Measurements from ENCODE around the gene TIPRL. TPM values are rescaled to one million over a fixed set of nuclear protein-coding genes. Genes with fewer than 3 reads are reported as not detected.
"Not testable (repeated sequence)": the region's sequence is repeated elsewhere in the genome, so short reads cannot be mapped to it uniquely, and the experiment has no call there.

TIPRL gene
- total RNA-seq, 2 experiments from 2014 or later, result 50.9 to 51.2 TPM

DNA sequence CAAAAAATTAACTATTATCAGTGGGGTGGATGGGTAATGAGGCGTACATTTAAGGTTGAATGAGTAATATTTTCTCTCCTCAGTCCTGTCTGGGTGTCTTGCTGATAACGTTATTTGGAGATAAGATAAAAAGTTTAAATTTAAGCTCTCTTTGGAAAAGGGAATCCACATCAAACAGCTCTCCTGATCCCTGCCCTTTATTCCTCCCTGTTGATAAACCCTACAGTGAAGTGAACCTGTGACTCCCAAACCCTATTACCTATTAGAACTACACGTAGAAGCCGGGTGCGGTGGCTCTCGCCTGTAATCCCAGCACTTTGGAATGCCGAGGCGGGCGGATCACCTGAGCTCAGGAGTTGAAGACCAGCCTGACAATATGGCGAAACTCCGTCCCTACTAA is 32.1 kb upstream of the TIPRL start:
- Mint-ChIP-seq H3K27me3 (no peaks in the 10 kb centered on the region), H3K27ac (no peak overlapping the region), H3K9me3 (no peaks in the 10 kb centered on the region)

DNA sequence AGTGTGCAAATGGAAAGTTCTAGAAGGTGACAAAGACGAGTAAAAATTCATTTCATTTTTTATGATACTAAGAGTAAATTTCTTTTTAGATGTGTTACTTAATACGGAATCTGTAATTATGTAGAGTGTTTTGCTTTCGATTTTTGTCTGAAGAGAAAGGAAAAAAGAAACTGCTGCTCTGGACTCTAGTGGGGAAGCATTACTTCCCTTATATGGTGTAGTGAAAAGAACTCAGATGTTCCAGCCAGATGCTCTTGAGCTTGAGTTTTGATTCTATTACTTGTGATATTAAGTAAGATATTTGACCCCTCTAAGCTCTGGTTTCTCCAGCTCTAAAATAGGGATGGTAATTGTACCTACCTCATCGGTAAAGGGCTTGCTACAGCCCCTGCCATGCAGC is 29.8 kb upstream of the TIPRL start:
- H3K4me3 Mint-ChIP-seq, result no peak overlapping the region
- H3K4me1 Mint-ChIP-seq, result peaks cover 16% of the 10 kb centered on the region

More for the DNA sequence above, 32.1 kb upstream of the TIPRL start:
- Mint-ChIP-seq H3K4me1 (peaks cover 16% of the 10 kb centered on the region), H3K36me3 (no peaks in the 10 kb centered on the region), H3K4me3 (no peak overlapping the region)
- DNase-seq, result no peak

DNA sequence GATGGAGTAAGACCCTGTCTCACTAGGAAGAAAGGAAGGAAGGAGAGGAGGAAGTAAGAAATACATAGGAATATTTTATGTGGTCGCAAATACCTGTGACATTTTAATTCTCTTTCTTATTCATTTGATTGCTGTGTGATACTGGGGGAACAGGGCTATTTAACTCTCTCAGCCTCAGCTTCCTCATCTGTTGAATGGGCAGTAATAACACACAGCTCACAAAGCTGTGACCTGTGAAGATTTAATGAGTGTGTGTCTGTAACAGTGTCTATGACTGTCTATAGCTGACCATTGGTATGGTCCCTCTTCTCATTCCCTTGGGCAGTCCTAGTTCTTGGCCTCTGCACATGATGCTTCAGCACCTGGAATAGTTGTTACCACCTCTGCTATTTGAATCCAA is 28.5 kb upstream of the TIPRL start:
- H3K36me3 Mint-ChIP-seq, result no peaks in the 10 kb centered on the region
- H3K4me1 Mint-ChIP-seq, result peaks cover 16% of the 10 kb centered on the region
- no peak overlapping the region for H3K27ac Mint-ChIP-seq
- no peak overlapping the region for H3K4me3 Mint-ChIP-seq
- DNase-seq, result no peak
- peaks cover 5% of the 10 kb centered on the region for H3K9me3 Mint-ChIP-seq
- H3K27me3 Mint-ChIP-seq, result no peaks in the 10 kb centered on the region

More for the DNA sequence above, 29.8 kb upstream of the TIPRL start:
- Mint-ChIP-seq H3K36me3 (no peaks in the 10 kb centered on the region), H3K9me3 (no peaks in the 10 kb centered on the region), H3K27me3 (no peaks in the 10 kb centered on the region), H3K27ac (peak overlapping the region; percentile 34)
- no peak for DNase-seq

DNA sequence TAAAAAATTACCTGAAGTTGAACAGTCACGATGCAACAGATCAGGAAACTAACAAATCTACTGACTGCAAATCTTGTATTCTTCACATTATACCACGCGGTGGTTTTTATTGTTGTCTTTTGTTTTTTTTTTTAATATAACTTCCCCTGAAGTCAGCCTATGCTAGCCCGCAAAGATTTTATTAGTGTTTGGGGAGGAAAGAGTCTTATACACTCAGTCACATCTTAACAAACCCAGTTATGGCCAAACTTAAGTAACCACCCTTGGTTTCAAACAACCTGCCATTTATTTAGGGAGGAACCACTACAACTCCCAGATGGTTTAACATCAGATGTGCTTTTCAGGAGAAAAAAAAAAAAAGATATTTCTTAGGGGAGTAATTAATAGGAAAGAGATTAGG is 26.8 kb upstream of the TIPRL start:
- Mint-ChIP-seq H3K4me1 (peaks cover 10% of the 10 kb centered on the region), H3K27me3 (peaks cover 11% of the 10 kb centered on the region), H3K36me3 (no peaks in the 10 kb centered on the region), H3K4me3 (no peak overlapping the region), H3K27ac (no peak overlapping the region), H3K9me3 (peaks cover 5% of the 10 kb centered on the region)
- no peak for DNase-seq

DNA sequence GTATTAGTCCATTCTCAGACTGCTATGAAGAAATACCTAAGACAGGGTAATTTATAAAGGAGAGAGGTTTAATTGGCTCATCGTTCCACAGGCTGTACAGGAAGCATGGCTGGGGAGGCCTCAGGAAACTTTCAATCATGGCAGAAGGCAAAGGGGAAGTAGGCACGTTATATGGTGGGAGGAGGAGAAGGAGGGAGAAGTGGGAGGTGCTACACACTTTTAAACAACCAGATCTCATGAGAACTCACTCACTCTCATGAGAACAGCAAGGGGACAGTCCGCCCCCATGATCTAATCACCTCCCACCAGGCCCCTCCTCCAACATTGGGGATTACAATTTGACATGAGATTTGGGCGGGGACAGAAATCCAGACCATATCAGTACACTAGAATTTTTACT is 24.1 kb upstream of the TIPRL start:
- not testable (repeated sequence) for H3K4me1 Mint-ChIP-seq, DNase-seq, H3K27ac Mint-ChIP-seq, H3K4me3 Mint-ChIP-seq
- H3K9me3 Mint-ChIP-seq, result peaks cover 22% of the 10 kb centered on the region
- peaks cover 14% of the 10 kb centered on the region for H3K27me3 Mint-ChIP-seq
- peaks cover 11% of the 10 kb centered on the region for H3K36me3 Mint-ChIP-seq

DNA sequence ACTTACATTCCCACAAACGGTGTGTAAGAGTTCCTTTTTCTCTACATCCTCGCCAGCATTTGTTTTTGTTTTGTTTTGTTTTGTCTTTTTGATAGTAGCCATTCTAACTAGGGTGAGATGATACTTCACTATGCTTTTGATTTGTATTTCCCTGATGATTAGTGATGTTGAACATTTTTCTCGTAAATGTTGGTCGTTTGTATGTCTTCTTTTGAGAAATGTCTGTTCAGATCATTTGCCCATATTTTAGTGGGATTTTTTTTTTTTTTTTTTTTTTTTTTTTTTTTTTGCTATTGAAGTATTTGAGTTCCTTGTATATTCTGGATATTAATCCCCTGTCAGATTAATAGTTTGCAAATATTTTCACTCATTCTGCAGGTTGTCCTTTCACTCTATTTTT is 22.9 kb upstream of the TIPRL start:
- Mint-ChIP-seq H3K36me3 (peaks cover 19% of the 10 kb centered on the region), H3K27me3 (peaks cover 14% of the 10 kb centered on the region), H3K9me3 (peaks cover 31% of the 10 kb centered on the region), H3K4me1 (peaks cover 6% of the 10 kb centered on the region), H3K4me3 (no peak overlapping the region), H3K27ac (no peak overlapping the region)
- DNase-seq, result no peak

DNA sequence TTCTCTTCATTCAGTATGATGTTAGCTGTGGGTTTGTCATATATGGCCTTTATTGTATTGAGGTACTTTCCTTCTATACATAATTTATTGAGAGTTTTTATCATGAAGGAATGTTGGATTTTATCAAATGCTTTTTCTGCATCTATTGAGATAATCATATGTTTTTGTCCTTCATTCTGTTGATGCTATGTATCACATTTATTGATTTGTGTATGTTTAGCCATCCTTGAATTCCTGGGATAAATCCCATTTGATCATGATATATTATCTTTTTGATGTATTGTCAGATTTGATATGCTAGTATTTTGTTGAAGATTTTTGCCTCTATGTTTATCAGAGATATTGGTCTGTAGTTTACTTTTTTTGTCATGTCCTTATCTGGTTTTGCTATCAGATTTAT is 21.1 kb upstream of the TIPRL start:
- Mint-ChIP-seq H3K9me3 (peaks cover 32% of the 10 kb centered on the region), H3K27me3 (peaks cover 14% of the 10 kb centered on the region), H3K36me3 (peaks cover 19% of the 10 kb centered on the region), H3K4me3 (no peak overlapping the region), H3K4me1 (peaks cover 6% of the 10 kb centered on the region), H3K27ac (no peak overlapping the region)
- DNase-seq, result no peak

DNA sequence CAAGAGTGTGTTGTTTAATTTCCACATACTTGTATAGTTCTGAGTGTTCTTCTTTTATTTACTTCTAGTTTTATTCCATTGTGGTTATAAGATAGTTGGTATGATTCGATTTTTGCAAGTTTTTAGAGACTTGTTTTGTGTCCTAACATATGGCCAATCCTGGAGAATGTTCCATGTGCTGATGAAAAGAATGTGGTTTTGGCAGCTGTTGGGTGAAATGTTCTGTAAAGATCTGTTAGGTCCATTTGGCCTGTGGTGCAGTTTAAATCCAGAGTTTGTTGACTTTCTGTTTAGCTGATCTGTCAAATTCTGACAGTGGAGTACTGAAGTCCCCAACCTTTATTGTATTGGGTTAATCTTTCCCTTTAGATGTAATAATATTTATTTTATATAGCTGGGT is 19.5 kb upstream of the TIPRL start:
- Mint-ChIP-seq H3K36me3 (peaks cover 19% of the 10 kb centered on the region), H3K4me3 (no peak overlapping the region), H3K27me3 (peaks cover 17% of the 10 kb centered on the region), H3K27ac (peak overlapping the region; percentile 4), H3K9me3 (peaks cover 32% of the 10 kb centered on the region), H3K4me1 (peaks cover 6% of the 10 kb centered on the region)
- no peak for DNase-seq

DNA sequence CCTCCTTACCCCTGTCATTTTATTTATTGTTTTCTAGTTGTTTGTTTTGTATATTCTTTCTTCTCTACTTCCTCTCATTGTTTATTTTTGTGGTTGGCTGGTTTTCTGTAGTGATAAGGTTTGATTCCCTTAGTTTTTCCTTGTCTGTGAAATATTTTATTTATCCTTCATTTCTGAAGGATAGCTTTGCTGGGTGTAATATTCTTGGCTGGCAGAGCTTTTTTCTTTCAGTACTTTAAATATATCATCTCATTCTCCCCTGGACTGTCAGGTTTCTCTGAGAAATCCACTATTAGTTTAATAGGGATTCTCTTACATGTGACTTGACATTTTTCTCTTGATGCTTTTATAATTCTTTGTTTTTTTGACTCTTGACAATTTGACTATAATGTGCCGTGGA is 18.8 kb upstream of the TIPRL start:
- DNase-seq, result no peak
- H3K36me3 Mint-ChIP-seq, result peaks cover 19% of the 10 kb centered on the region
- peaks cover 3% of the 10 kb centered on the region for H3K4me1 Mint-ChIP-seq
- H3K27ac Mint-ChIP-seq, result no peak overlapping the region
- H3K4me3 Mint-ChIP-seq, result no peak overlapping the region
- H3K27me3 Mint-ChIP-seq, result peaks cover 24% of the 10 kb centered on the region
- peaks cover 30% of the 10 kb centered on the region for H3K9me3 Mint-ChIP-seq

DNA sequence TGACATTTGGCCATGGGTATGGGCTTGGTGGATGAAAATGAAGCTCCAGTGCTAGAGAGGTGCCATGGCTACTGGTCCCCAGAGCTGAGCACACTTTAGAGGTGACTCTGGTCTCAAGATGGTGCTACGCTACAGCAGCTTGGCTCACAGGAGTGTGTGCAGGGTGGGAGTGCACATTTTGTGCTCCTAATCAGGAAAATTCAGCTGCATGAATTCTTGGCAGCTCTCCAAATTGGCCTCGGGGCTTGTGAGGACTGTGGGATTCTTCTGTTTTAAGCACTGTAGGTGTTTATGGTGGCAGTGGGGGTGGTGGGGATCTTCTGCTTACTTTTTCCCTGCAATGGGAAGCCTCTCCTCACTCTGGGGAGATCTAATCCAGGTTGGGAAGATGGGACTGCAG is 17.3 kb upstream of the TIPRL start:
- peaks cover 3% of the 10 kb centered on the region for H3K4me1 Mint-ChIP-seq
- no peak overlapping the region for H3K4me3 Mint-ChIP-seq
- DNase-seq, result no peak
- H3K27me3 Mint-ChIP-seq, result peaks cover 17% of the 10 kb centered on the region
- peaks cover 28% of the 10 kb centered on the region for H3K9me3 Mint-ChIP-seq
- peaks cover 19% of the 10 kb centered on the region for H3K36me3 Mint-ChIP-seq
- no peak overlapping the region for H3K27ac Mint-ChIP-seq

DNA sequence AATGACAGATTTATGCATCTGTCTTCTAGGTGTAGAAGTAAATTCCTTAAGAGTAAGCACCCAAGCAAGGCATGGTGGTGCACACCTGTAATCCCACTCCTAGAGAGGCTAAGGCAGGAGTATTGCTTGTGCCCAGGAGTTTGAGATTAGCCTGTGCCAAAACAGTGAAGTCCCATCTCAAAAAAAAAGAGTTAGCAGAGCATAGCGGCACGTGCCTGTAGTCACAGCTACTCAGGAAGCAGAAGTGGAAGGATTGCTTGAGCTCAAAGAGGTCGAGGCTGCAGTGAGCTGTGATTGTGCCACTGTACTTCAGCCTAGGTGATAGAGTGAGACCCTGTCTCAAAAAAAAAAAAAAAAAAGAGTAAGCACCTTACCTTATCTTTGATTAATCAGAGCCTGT is 15.1 kb upstream of the TIPRL start:
- no peak overlapping the region for H3K4me3 Mint-ChIP-seq
- peaks cover 15% of the 10 kb centered on the region for H3K9me3 Mint-ChIP-seq
- DNase-seq, result no peak
- H3K27ac Mint-ChIP-seq, result no peak overlapping the region
- peaks cover 3% of the 10 kb centered on the region for H3K4me1 Mint-ChIP-seq
- peaks cover 10% of the 10 kb centered on the region for H3K36me3 Mint-ChIP-seq
- H3K27me3 Mint-ChIP-seq, result peaks cover 11% of the 10 kb centered on the region

DNA sequence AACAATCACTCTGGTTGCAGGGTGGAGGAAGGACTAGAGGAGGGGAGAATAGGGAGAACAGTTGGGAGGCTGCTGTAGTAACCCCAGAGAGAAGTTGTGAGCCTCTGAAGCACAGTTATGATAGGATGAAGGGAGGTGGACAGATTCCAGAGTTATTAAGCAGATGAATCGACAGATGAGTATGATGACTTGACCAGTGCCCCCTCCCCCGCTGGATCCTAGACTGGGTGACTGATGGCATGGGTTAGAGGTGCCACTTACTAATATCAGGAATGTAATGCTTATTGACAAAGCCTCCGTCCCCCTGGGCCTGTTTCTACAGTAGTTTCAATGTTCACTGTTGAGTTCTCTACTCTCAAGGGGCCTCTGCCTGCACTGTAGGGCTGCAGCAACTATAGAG is 14.0 kb upstream of the TIPRL start:
- Mint-ChIP-seq H3K4me1 (peaks cover 2% of the 10 kb centered on the region), H3K27me3 (peaks cover 10% of the 10 kb centered on the region), H3K27ac (no peak overlapping the region), H3K4me3 (no peak overlapping the region), H3K36me3 (peaks cover 7% of the 10 kb centered on the region), H3K9me3 (peaks cover 10% of the 10 kb centered on the region)
- no peak for DNase-seq

DNA sequence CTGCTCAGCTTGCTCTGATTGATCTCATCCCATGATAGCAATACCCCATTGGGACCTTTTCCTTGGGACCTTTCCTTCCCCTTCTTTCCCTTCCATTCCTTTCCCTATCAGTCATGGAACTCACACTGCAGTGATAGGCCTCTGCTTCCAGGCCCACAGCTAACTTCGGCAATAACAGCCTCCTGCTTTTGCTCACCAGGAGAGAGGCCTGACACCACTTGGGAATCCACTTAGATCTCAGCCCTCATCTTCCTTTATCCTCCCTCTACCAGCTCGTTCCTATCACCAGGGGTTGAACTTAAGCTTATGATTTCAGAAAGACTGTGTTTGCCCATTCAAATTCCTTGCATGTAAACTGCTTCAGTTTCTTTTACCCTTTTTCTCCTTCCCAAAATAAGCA is 11.0 kb upstream of the TIPRL start:
- Mint-ChIP-seq H3K27me3 (peaks cover 10% of the 10 kb centered on the region), H3K36me3 (no peaks in the 10 kb centered on the region), H3K4me3 (no peak overlapping the region), H3K9me3 (no peaks in the 10 kb centered on the region), H3K4me1 (no peaks in the 10 kb centered on the region), H3K27ac (no peak overlapping the region)
- DNase-seq, result no peak

DNA sequence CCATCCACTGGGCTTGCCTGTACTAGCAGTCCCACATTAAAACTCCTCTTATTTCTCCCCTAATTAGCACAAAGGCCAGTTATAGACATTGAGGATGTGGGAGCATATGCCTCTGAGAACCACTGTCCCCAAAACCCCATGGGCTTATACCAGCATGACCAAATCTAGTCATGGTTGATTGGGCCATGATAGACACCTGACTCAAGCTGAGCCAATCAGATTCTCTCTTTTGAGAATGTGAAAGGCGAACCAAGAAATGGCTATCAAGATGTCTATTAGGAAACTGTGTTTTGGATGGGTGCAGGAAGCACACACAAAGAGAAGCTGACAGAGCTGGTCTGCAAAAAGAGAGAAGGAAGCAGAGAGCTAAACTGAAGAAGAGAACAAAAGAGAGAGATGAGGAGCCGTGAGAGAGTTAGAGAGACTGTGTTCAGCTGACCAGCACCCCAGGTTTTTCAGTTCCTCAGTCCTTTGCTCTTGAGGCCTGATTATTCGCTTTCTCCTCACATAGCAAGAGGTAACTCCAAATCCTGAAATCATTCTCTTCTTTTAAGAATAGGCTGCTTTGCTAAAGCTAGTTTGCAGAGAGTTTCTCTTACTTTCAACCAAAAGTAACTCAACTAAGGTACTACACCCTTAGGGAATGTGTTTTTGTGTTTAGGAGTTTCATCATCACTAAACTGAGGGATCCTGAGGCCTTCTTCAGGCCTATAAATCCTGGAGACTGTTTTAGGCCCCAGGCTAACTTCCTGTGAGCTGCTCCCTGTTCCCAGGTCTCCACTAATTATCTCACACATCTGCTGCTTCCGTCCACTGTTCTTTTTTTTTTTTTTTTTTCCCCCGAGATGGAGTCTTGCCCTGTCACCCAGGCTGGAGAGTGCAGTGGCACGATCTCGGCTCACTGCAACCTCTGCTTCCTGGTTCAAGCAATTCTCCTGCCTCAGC is 7.9 kb upstream of the TIPRL start:
- peaks cover 10% of the 10 kb centered on the region for H3K27me3 Mint-ChIP-seq
- no peak overlapping the region for H3K4me3 Mint-ChIP-seq
- no peaks in the 10 kb centered on the region for H3K9me3 Mint-ChIP-seq

DNA sequence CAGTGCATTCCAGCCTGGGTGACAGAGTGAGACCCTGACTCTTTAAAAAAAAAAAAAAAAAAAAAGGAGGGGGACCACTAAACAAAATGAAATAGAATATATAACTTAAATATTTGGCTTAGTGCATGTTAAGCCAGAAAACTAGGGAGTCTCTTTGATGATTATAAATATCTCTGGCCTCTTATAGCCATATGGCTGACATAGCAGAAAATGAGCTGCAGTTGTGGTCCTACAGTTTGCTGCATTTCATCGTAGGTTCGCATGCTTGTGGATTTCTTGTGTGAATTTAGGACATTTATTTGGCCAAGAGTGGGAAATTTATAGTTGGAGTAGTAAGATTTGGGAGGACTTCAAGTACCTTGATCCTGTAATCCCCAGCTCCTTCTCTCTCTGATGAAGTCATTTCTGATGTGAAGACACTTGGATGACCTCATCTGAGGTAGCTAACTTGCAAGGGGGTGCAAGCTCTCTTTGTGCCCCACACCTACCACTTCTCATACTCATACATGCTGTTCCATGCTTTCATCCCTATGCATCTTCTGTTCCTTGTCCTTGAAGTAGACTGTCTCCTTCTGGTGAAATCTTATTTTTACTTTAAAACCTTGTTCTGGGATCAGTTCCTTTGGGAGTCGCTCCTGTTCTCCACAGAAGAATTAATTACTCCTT is 6.4 kb upstream of the TIPRL start:
- no peaks in the 10 kb centered on the region for H3K36me3 Mint-ChIP-seq
- H3K4me1 Mint-ChIP-seq, result no peaks in the 10 kb centered on the region
- no peak overlapping the region for H3K4me3 Mint-ChIP-seq
- no peak overlapping the region for H3K27ac Mint-ChIP-seq
- H3K27me3 Mint-ChIP-seq, result peaks cover 10% of the 10 kb centered on the region
- no peak for DNase-seq
- H3K9me3 Mint-ChIP-seq, result no peaks in the 10 kb centered on the region

More for the DNA sequence above, 7.9 kb upstream of the TIPRL start:
- H3K4me1 Mint-ChIP-seq, result no peaks in the 10 kb centered on the region
- no peaks in the 10 kb centered on the region for H3K36me3 Mint-ChIP-seq
- H3K27ac Mint-ChIP-seq, result no peak overlapping the region
- DNase-seq, result no peak
